K562 treated with DMSO at 1 percent for 4 hours (cell line): ENCODE data around the gene RFPL4AL1. TPM values are rescaled to one million over a fixed set of nuclear protein-coding genes. Genes with fewer than 3 reads are reported as not detected.

Experiments used
- total RNA-seq: library from RNA; unstranded; fragments of 300-600 nt; gene quantifications from 2 replicates; pipeline ENCODE4 v1.2.3, GENCODE V29; 2022; ENCODE audit not compliant: insufficient read depth

RFPL4AL1 gene
- not detected in 2 replicates for total RNA-seq

GRCh38 chr19:55768818-55769217 is at the start of gene RFPL4AL1:
Gene RFPL4AL1 (plus strand): TSS chr19:55769118. CDS start chr19:55771805, 2,687 bp downstream.

GRCh38 chr19:55738302-55738701 is 30.6 kb upstream of the RFPL4AL1 start, which contains the start of gene NLRP9:
Gene NLRP9 (minus strand): TSS chr19:55738402. CDS start chr19:55738374, 28 bp downstream.

GRCh38 chr19:55758797-55759196 is 10.1 kb upstream of the RFPL4AL1 start, which contains the start of gene RFPL4A:
Gene RFPL4A (plus strand): TSS chr19:55759097. CDS start chr19:55761801, 2,704 bp downstream.

Other genes starting within 250 kb of the RFPL4AL1 start
- gene SBK2, start 232.0 kb upstream of the RFPL4AL1 start, total RNA-seq: not detected in 2 replicates
- gene SBK3, start 223.6 kb upstream of the RFPL4AL1 start, total RNA-seq: not detected in 2 replicates
- 12.2 and 14.3 TPM in 2 replicates for gene ZNF579, start 188.3 kb upstream of the RFPL4AL1 start, total RNA-seq
- gene FIZ1, start 169.6 kb upstream of the RFPL4AL1 start, total RNA-seq: 13.4 and 17.2 TPM in 2 replicates
- 34.2 and 37.8 TPM in 2 replicates for gene ZNF524, start 168.8 kb upstream of the RFPL4AL1 start, total RNA-seq
- 28.3 and 33.7 TPM in 2 replicates for gene ZNF865, start 163.5 kb upstream of the RFPL4AL1 start, total RNA-seq
- gene ZNF784, start 144.6 kb upstream of the RFPL4AL1 start, total RNA-seq: 5.5 and 6.5 TPM in 2 replicates
- gene ZNF580, start 128.1 kb upstream of the RFPL4AL1 start, total RNA-seq: 52.4 and 60.5 TPM in 2 replicates
- gene ZNF581, start 125.5 kb upstream of the RFPL4AL1 start, total RNA-seq: 57.6 and 69.0 TPM in 2 replicates
- 30.7 and 33.6 TPM in 2 replicates for gene CCDC106, start 120.9 kb upstream of the RFPL4AL1 start, total RNA-seq
- 167 and 168 TPM in 2 replicates for gene U2AF2, start 114.1 kb upstream of the RFPL4AL1 start, total RNA-seq
- gene EPN1, start 93.9 kb upstream of the RFPL4AL1 start, total RNA-seq: 100 and 102 TPM in 2 replicates
- gene NLRP9, start 30.7 kb upstream of the RFPL4AL1 start, total RNA-seq: not detected in 2 replicates
- gene RFPL4A, start 10.0 kb upstream of the RFPL4AL1 start, total RNA-seq: 1.7 and 2.4 TPM in 2 replicates
- 0.33 and 0.83 TPM in 2 replicates for gene NLRP11, start 62.9 kb downstream of the RFPL4AL1 start, total RNA-seq
- gene NLRP4, start 67.4 kb downstream of the RFPL4AL1 start, total RNA-seq: 0.59 and 1.3 TPM in 2 replicates
- not detected in 2 replicates for gene NLRP13, start 163.2 kb downstream of the RFPL4AL1 start, total RNA-seq
- gene NLRP8, start 178.7 kb downstream of the RFPL4AL1 start, total RNA-seq: not detected in 2 replicates
- not detected in 2 replicates for gene NLRP5, start 217.7 kb downstream of the RFPL4AL1 start, total RNA-seq